ENCODE data around the gene NFRKB.

NFRKB gene

DNA sequence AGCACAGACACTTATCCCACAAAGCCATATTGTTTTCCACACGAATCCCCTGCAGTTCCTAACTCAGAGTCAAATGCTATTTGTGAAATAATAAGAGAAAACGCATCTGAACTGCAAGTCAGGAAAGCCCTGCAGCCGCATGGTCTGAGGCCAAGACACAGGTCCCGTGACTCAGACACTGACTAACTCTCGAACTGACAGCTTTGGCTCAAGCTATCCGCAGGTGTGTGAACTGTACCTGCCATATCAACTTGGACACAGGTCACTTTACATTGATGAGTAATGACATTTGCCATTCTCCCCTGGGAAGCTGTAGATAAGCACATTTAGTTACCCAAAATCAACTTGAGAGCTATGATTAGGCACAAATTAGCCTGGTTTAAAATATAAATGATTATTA, 34.9 kb upstream of the NFRKB start:
- Histone ChIP-seq H3K4me1 (peaks cover 3% of the 10 kb centered on the region; the same call in 1 of the 2 replicates), H3K9me3 (no peaks in the 10 kb centered on the region), H3K4me3 (ENCODE audit: low read depth, low read length) (no peak overlapping the region), H3K36me3 (peaks cover 8% of the 10 kb centered on the region; the same call in 1 of the 2 replicates), H3K27me3 (no peaks in the 10 kb centered on the region)
- no peak for DNase-seq
- TF ChIP-seq, protein P1, sequence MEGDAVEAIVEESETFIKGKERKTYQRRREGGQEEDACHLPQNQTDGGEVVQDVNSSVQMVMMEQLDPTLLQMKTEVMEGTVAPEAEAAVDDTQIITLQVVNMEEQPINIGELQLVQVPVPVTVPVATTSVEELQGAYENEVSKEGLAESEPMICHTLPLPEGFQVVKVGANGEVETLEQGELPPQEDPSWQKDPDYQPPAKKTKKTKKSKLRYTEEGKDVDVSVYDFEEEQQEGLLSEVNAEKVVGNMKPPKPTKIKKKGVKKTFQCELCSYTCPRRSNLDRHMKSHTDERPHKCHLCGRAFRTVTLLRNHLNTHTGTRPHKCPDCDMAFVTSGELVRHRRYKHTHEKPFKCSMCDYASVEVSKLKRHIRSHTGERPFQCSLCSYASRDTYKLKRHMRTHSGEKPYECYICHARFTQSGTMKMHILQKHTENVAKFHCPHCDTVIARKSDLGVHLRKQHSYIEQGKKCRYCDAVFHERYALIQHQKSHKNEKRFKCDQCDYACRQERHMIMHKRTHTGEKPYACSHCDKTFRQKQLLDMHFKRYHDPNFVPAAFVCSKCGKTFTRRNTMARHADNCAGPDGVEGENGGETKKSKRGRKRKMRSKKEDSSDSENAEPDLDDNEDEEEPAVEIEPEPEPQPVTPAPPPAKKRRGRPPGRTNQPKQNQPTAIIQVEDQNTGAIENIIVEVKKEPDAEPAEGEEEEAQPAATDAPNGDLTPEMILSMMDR (IDR thresholded peaks at IDR 0.05; ENCODE audit: low read depth, low read length): no peak

DNA sequence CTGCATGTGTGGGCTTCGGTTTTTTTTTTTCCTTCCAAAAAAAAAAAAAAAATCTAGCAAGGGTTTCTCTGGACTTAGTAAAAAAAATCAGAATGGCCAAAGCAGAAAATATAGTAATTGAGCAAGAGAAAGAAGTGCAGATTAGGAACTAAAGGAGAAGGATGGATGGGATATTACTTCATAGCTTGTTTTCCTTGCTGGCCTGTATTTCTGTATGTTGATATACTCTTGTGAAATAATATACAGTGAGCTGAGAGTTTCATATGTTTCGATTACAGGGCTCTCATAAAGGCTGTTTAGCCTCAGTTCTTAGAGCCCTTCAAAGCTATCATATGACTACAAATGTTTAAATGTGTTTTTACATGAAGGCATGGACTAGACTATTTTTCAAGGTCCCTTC, 34.3 kb upstream of the NFRKB start:
- no peak for DNase-seq
- Histone ChIP-seq H3K4me1 (peaks cover 3% of the 10 kb centered on the region; the same call in 1 of the 2 replicates), H3K4me3 (ENCODE audit: low read depth, low read length) (no peak overlapping the region), H3K27me3 (no peaks in the 10 kb centered on the region), H3K36me3 (peaks cover 8% of the 10 kb centered on the region; the same call in 1 of the 2 replicates), H3K9me3 (no peaks in the 10 kb centered on the region)
- TF ChIP-seq, protein P1 (IDR thresholded peaks at IDR 0.05; ENCODE audit: low read depth, low read length): no peak

DNA sequence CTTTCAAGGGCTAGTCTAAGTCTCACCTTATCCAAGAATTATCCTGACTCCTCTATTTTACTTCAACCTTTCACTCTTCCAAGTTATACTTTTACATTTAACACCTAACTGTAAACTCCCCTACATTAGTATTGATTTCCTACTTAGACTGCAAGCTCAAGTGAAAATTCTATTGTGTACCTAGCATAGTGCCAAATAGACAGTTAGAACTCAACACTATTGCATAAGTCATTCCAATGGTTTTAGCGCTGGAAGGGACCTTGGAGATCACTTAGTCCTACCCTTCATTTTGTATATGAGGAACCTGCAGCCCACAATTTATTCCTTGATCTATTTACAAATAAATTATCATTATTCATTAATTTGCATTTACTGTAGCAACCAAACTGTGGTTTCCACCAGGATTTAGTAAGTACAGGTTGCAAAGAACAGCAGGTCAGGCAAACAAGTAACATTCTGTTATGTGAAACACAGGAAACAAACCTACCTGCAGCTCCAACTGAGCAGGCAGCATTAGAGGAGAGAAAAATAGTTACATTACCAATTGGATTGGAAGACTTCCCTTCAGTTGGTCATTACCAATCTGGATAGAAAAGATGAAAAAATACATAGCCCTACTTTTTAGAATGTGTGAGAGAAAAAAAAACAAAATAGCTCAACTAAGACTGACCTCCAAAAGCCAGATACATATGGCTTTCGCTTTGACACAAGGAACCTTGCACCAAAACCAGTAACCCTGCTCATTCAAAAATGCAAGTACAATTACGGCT, 33.7 kb upstream of the NFRKB start:
- no peak overlapping the region for H3K4me3 ChIP-seq (ENCODE audit: low read depth, low read length)
- TF ChIP-seq, protein P1 (IDR thresholded peaks at IDR 0.05; ENCODE audit: low read depth, low read length): no peak
- DNase-seq: no peak

DNA sequence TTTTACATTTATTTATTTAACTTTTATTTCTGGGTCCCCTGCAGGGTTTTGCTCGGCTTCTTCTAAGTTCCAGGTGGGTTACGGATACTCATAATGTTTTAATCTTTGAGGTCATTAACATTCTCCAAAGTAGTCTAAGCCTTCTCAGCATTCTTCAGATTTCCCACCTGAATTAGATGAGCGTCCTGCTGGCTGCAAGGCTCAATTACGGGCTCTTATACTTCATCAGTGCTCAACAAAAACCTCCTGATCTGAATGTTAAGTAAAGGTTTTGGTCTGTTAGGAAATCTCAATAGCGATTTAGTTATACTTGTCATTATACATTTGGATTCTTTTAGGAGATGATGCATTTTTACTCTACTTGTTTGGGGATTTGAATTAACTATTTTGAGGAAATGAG, 27.3 kb upstream of the NFRKB start:
- Histone ChIP-seq H3K4me3 (ENCODE audit: low read depth, low read length) (no peak overlapping the region), H3K36me3 (peaks cover 6% of the 10 kb centered on the region), H3K4me1 (peaks cover 2% of the 10 kb centered on the region; the same call in 1 of the 2 replicates), H3K9me3 (no peaks in the 10 kb centered on the region), H3K27me3 (no peaks in the 10 kb centered on the region)
- DNase-seq: no peak
- TF ChIP-seq, protein P1 (IDR thresholded peaks at IDR 0.05; ENCODE audit: low read depth, low read length): no peak

More for the DNA sequence above, 33.7 kb upstream of the NFRKB start:
- H3K27me3 ChIP-seq: no peaks in the 10 kb centered on the region
- H3K9me3 ChIP-seq: no peaks in the 10 kb centered on the region
- H3K36me3 ChIP-seq: peaks cover 8% of the 10 kb centered on the region; the same call in 1 of the 2 replicates
- peaks cover 3% of the 10 kb centered on the region; the same call in 1 of the 2 replicates for H3K4me1 ChIP-seq

DNA sequence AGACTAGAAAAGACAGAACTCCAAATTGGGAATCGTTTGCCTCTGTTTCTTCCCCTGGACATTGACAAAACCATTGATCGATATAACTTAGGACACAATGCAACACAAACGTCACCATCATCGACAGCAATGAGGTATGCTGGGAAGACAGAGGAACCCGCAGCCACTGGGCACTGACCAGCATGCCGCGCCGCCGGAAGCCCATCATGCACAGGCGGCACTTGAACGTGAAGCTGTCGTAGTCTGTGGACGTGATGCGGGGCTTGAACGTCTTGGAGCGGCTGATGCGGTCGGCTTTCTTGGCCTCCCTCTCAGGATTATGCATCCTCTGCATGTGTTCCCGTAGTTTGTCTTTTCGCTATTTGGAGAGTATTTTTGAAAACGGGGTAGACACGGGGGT, 23.0 kb upstream of the NFRKB start:
- no peak for DNase-seq
- Histone ChIP-seq H3K27me3 (no peaks in the 10 kb centered on the region), H3K4me1 (no peaks in the 10 kb centered on the region), H3K36me3 (peaks cover 22% of the 10 kb centered on the region), H3K9me3 (no peaks in the 10 kb centered on the region), H3K4me3 (ENCODE audit: low read depth, low read length) (no peak overlapping the region)
- TF ChIP-seq, protein P1 (IDR thresholded peaks at IDR 0.05; ENCODE audit: low read depth, low read length): no peak

DNA sequence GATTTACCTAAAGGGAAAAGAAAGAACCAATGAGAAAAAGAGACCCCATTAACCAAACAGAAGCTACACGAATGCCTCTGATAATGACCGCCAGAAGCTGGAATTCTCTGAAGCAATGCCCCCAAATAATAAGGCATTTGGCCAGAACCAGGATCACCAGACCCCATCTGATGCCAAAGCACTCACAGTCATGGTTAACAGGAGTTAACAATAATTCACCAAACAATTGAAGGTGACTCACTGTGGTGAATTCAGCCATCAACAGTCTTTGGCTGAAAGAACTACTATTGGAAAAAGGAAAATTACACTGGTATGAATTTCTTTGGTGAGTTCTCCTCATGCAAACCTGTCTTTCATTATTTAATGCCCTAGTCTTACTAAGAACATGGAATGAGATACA, 21.9 kb upstream of the NFRKB start:
- peaks cover 16% of the 10 kb centered on the region for H3K36me3 ChIP-seq
- H3K4me3 ChIP-seq (ENCODE audit: low read depth, low read length): no peak overlapping the region
- DNase-seq: no peak
- H3K9me3 ChIP-seq: no peaks in the 10 kb centered on the region
- H3K4me1 ChIP-seq: no peaks in the 10 kb centered on the region
- H3K27me3 ChIP-seq: no peaks in the 10 kb centered on the region
- TF ChIP-seq, protein P1 (IDR thresholded peaks at IDR 0.05; ENCODE audit: low read depth, low read length): no peak
